Stomach smooth muscle (tissue), 2 donors: ENCODE results near the gene MAGIX.
"Not testable (repeated sequence)": the region's sequence is repeated elsewhere in the genome, so short reads cannot be mapped to it uniquely, and the experiment has no call there.

Experiments used
- H3K27ac ChIP-seq: one replicate; pipeline ENCODE4 v1.7.0; 2013; ENCODE audit warnings: mild to moderate bottlenecking, low read length, inconsistent platforms
- H3K27me3 ChIP-seq, 2 donors: one replicate each; pipeline ENCODE4 v1.7.0; 2013; ENCODE audit warnings: low read length in 2 of 2; ENCODE audit not compliant: insufficient read depth in 2 of 2, control insufficient read depth in 1 of 2
- H3K36me3 ChIP-seq, 2 donors: one replicate each; pipeline ENCODE4 v1.7.0; 2013; ENCODE audit warnings: low read length in 2 of 2; ENCODE audit not compliant: control insufficient read depth in 2 of 2, insufficient read depth in 2 of 2
- H3K4me1 ChIP-seq: one replicate; pipeline ENCODE4 v1.7.0; 2013; ENCODE audit warnings: low read length; ENCODE audit not compliant: control insufficient read depth, insufficient read depth
- H3K4me3 ChIP-seq, 2 donors: one replicate each; pipeline ENCODE4 v1.7.0; 2013; ENCODE audit warnings: low read length in 2 of 2
- H3K9ac ChIP-seq, 2 donors: one replicate each; pipeline ENCODE4 v1.7.0; 2013; ENCODE audit warnings: low read length in 2 of 2, mild to moderate bottlenecking in 1 of 2
- H3K9me3 ChIP-seq, 2 donors: one replicate each; pipeline ENCODE4 v1.7.0; 2013; ENCODE audit warnings: low read length in 2 of 2; ENCODE audit not compliant: control insufficient read depth in 2 of 2
- donor health status: healthy.
- donor health status: Pancreatic carcinoma.

MAGIX gene

GRCh38 chrX:49162620-49163019 is at the start of gene MAGIX:
Gene MAGIX, plus strand, starts transcription at chrX:49162758. Its CDS starts 132 bp downstream, at chrX:49162890.
- peak within 1 kb of the TSS; percentile 87 for H3K27ac ChIP-seq

GRCh38 chrX:49116076-49116475 is 46.5 kb upstream of the MAGIX start:
- H3K36me3 ChIP-seq, result peaks cover 23 to 42% of the 10 kb centered on the region in 2 donors
- no peak overlapping the region for H3K4me3 ChIP-seq
- no peaks in the 10 kb centered on the region for H3K9me3 ChIP-seq
- H3K4me1 ChIP-seq, result no peaks in the 10 kb centered on the region
- no peaks in the 10 kb centered on the region for H3K27me3 ChIP-seq
- no peak overlapping the region for H3K27ac ChIP-seq
- no peak overlapping the region for H3K9ac ChIP-seq

More at GRCh38 chrX:49162620-49163019, at the start of gene MAGIX:
- H3K9me3 ChIP-seq, result no peaks in the 10 kb centered on the region
- peaks cover 15% of the 10 kb centered on the region for H3K4me1 ChIP-seq
- peak within 1 kb of the TSS; percentile 47 to 67 for H3K9ac ChIP-seq
- H3K4me3 ChIP-seq, result peak within 1 kb of the TSS; percentile 35 to 62
- H3K36me3 ChIP-seq, result no peaks in the 10 kb centered on the region
- peaks cover 0 to 10% of the 10 kb centered on the region in 2 donors for H3K27me3 ChIP-seq

GRCh38 chrX:49116716-49117115 is 45.8 kb upstream of the MAGIX start:
- Histone ChIP-seq H3K9ac (no peak overlapping the region), H3K4me3 (no peak overlapping the region), H3K9me3 (no peaks in the 10 kb centered on the region), H3K36me3 (peaks cover 23 to 42% of the 10 kb centered on the region in 2 donors), H3K27ac (no peak overlapping the region), H3K27me3 (no peaks in the 10 kb centered on the region), H3K4me1 (no peaks in the 10 kb centered on the region)

- H3K36me3 ChIP-seq, result peaks cover 23 to 41% of the 10 kb centered on the region in 2 donors
- H3K4me3 ChIP-seq, result no peak overlapping the region
- H3K27me3 ChIP-seq, result peaks cover 0 to 2% of the 10 kb centered on the region in 2 donors
- H3K9me3 ChIP-seq, result no peaks in the 10 kb centered on the region
- H3K4me1 ChIP-seq, result peaks cover 6% of the 10 kb centered on the region
- H3K27ac ChIP-seq, result no peak overlapping the region
- no peak overlapping the region for H3K9ac ChIP-seq
Observed at GRCh38 chrX:49117581-49117980, 45.0 kb upstream of the MAGIX start.

GRCh38 chrX:49120091-49120490 is 42.5 kb upstream of the MAGIX start:
- H3K9me3 ChIP-seq, result no peaks in the 10 kb centered on the region
- peaks cover 17 to 31% of the 10 kb centered on the region in 2 donors for H3K36me3 ChIP-seq
- peaks cover 12% of the 10 kb centered on the region for H3K4me1 ChIP-seq
- H3K27ac ChIP-seq, result no peak overlapping the region
- no peak overlapping the region for H3K4me3 ChIP-seq
- H3K27me3 ChIP-seq, result peaks cover 0 to 2% of the 10 kb centered on the region in 2 donors
- no peak overlapping the region for H3K9ac ChIP-seq

- Histone ChIP-seq H3K4me1 (peaks cover 12% of the 10 kb centered on the region), H3K4me3 (peak overlapping the region; percentile 83 to 86), H3K9me3 (no peaks in the 10 kb centered on the region), H3K36me3 (peaks cover 11 to 12% of the 10 kb centered on the region in 2 donors), H3K9ac (peak overlapping the region in 1 of 2 donors; percentile 71), H3K27ac (no peak overlapping the region), H3K27me3 (peaks cover 0 to 2% of the 10 kb centered on the region in 2 donors)
Observed at GRCh38 chrX:49122499-49122898, 40.1 kb upstream of the MAGIX start.

- not testable (repeated sequence) for H3K27me3 ChIP-seq, H3K27ac ChIP-seq, H3K9me3 ChIP-seq, H3K9ac ChIP-seq, H3K4me1 ChIP-seq, H3K36me3 ChIP-seq, H3K4me3 ChIP-seq
Observed at GRCh38 chrX:49127742-49128258, 34.8 kb upstream of the MAGIX start.

- H3K4me1 ChIP-seq, result no peaks in the 10 kb centered on the region
- H3K27me3 ChIP-seq, result no peaks in the 10 kb centered on the region
- H3K9ac ChIP-seq, result no peak overlapping the region
- no peak overlapping the region for H3K27ac ChIP-seq
- H3K36me3 ChIP-seq, result no peaks in the 10 kb centered on the region
- H3K9me3 ChIP-seq, result no peaks in the 10 kb centered on the region
- no peak overlapping the region for H3K4me3 ChIP-seq
Observed at GRCh38 chrX:49129427-49129826, 33.1 kb upstream of the MAGIX start.

GRCh38 chrX:49132275-49132674 is 30.3 kb upstream of the MAGIX start:
- H3K36me3 ChIP-seq, H3K9ac ChIP-seq, H3K9me3 ChIP-seq, H3K27ac ChIP-seq, H3K27me3 ChIP-seq, H3K4me1 ChIP-seq, H3K4me3 ChIP-seq: not testable (repeated sequence)

GRCh38 chrX:49133759-49134158 is 28.8 kb upstream of the MAGIX start:
- Histone ChIP-seq H3K27ac (no peak overlapping the region), H3K36me3 (no peaks in the 10 kb centered on the region), H3K9me3 (no peaks in the 10 kb centered on the region), H3K4me1 (no peaks in the 10 kb centered on the region), H3K9ac (no peak overlapping the region), H3K27me3 (no peaks in the 10 kb centered on the region), H3K4me3 (no peak overlapping the region)

GRCh38 chrX:49137492-49137891 is 25.1 kb upstream of the MAGIX start:
- Histone ChIP-seq H3K4me1 (no peaks in the 10 kb centered on the region), H3K27me3 (no peaks in the 10 kb centered on the region), H3K9me3 (peaks cover 0 to 13% of the 10 kb centered on the region in 2 donors), H3K36me3 (no peaks in the 10 kb centered on the region), H3K9ac (no peak overlapping the region), H3K27ac (no peak overlapping the region), H3K4me3 (no peak overlapping the region)
